Measurements from ENCODE around the gene MVD. TPM values are rescaled to one million over a fixed set of nuclear protein-coding genes. Genes with fewer than 3 reads are reported as not detected.

The MVD gene
- total and polyA plus RNA-seq, 10 of the 15 experiments (the other 5 are each of a cell fraction or from before 2014, with no cell fraction given) = 5.0 to 147 (median 65.0) TPM

DNA sequence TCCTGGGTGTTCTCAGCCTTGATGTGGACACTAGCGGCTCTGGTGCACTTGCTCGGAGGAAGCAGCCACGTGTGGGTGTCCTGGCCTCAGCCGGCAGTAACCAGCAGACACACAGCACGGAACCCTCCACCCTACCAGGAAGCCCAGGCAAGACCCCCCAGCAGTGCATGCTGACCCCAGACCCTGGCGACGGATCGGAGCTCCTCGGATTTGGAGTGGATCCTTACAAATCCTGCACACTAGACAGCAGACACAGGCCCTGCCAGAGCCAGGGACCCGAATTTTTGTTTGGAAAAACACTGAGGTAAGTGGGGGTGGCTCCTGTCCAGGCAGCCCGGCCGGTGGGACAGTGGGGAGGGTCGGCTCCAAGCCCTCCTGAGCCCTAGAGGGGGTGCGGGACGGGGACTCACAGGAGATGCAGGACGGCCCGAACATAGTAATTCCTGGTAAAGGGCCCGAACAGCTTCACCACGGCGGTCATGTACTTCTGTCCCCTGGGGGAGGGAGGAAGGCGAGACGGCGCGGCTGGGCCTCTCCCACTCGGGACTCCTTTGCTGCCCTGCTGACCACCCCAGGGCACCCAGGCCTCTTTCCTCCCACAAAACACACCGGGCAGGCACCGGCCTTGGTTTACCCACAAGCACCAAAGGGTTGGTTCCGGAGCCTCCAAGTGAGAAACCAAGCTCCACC lies 16.4 kb downstream of the MVD start:
- peaks cover 34% of the 10 kb centered on the region for H3K79me2 ChIP-seq (ENCODE audit: control insufficient read depth, insufficient read depth, low read length)
- H3K4me2 ChIP-seq (ENCODE audit: control insufficient read depth, insufficient read depth) = no peak overlapping the region
- H3K36me3 ChIP-seq (ENCODE audit: control insufficient read depth in 2 of 2, insufficient read depth in 2 of 2, low read length in 1 of 2) = peaks cover 2 to 4% of the 10 kb centered on the region in 2 experiments; a peak in 2 of 4 replicates
- ChIA-PET SMC1A (ENCODE audit: uncharacterized antibody, unreplicated experiment) (no interaction called here), POLR2A (no interaction called here), CTCF (no interaction called here), RAD21 (ENCODE audit: unreplicated experiment) (no interaction called here)
- H3K9ac ChIP-seq (ENCODE audit: control insufficient read depth, insufficient read depth, low read length) = no peak overlapping the region
- H3K27ac ChIP-seq (ENCODE audit: control insufficient read depth, insufficient read depth) = no peak overlapping the region
- no peak for FAIRE-seq
- intact Hi-C loops (cut with micrococcal nuclease; ENCODE audit: unreplicated experiment) = no loop called here
- DNase-seq (ENCODE audit: low read depth, low spot score) = no peak
- H3K4me3 ChIP-seq = no peak overlapping the region
- ATAC-seq = no peak
- no peak overlapping the region for H2AFZ ChIP-seq (ENCODE audit: control insufficient read depth, low read depth, low read length)
- H3K9me3 ChIP-seq (replicated peaks; ENCODE audit: control insufficient read depth, insufficient read depth, low read length) = no peaks in the 10 kb centered on the region
- no peaks in the 10 kb centered on the region for H3K27me3 ChIP-seq (replicated peaks in 1 of 2; ENCODE audit: control insufficient read depth in 2 of 2, insufficient read depth in 2 of 2, low read length in 1 of 2)
- TF ChIP-seq SMARCA5 (IDR thresholded peaks at IDR 0.05) = no peak
- no peak for TF ChIP-seq ZSCAN29 (IDR thresholded peaks at IDR 0.05)
- TF ChIP-seq MEF2B (IDR thresholded peaks at IDR 0.05; ENCODE audit: partially characterized antibody, poor library complexity, severe bottlenecking) = peak; percentile 10
- TF ChIP-seq CBX5 (IDR thresholded peaks at IDR 0.05; ENCODE audit: low read depth) = no peak
- in situ Hi-C loops (cut with MboI) = no loop called here
- peaks cover 11% of the 10 kb centered on the region; the same call in 1 of the 2 replicates for H3K4me1 ChIP-seq (ENCODE audit: control insufficient read depth, insufficient read depth, low read length)
- peaks cover 7% of the 10 kb centered on the region; the same call in 1 of the 2 replicates for H4K20me1 ChIP-seq (ENCODE audit: control insufficient read depth, insufficient read depth)
- no TSS peak for BruUV-seq (replicated peaks)
- 85% methylated on average over 28 of the region's 28 CpGs for WGBS (ENCODE audit: insufficient coverage, insufficient replicate concordance, low lambda C conversion rate, missing lambda C conversion rate)

GRCh38 chr16:88645941-88646340 lies 16.9 kb downstream of the MVD start:
- WGBS (ENCODE audit: insufficient coverage, insufficient replicate concordance, low lambda C conversion rate, missing lambda C conversion rate) = 97% methylated on average over 23 of the region's 23 CpGs
- in situ Hi-C loops (cut with MboI) = no loop called here

More at GRCh38 chr16:88645941-88646340, 16.9 kb downstream of the MVD start:
- DNase-seq (ENCODE audit: low read depth, low spot score) (no peak), ATAC-seq (no peak), FAIRE-seq (no peak)
- Histone ChIP-seq H3K27me3 (replicated peaks in 1 of 2; ENCODE audit: control insufficient read depth in 2 of 2, insufficient read depth in 2 of 2, low read length in 1 of 2) (no peaks in the 10 kb centered on the region; a peak in 1 of 4 replicates), H3K27ac (ENCODE audit: control insufficient read depth, insufficient read depth) (no peak overlapping the region), H3K36me3 (ENCODE audit: control insufficient read depth in 2 of 2, insufficient read depth in 2 of 2, low read length in 1 of 2) (peaks cover 2 to 4% of the 10 kb centered on the region in 2 experiments; a peak in 2 of 4 replicates), H3K9me3 (replicated peaks; ENCODE audit: control insufficient read depth, insufficient read depth, low read length) (no peaks in the 10 kb centered on the region), H2AFZ (ENCODE audit: control insufficient read depth, low read depth, low read length) (no peak overlapping the region), H3K79me2 (ENCODE audit: control insufficient read depth, insufficient read depth, low read length) (peaks cover 34% of the 10 kb centered on the region), H3K9ac (ENCODE audit: control insufficient read depth, insufficient read depth, low read length) (no peak overlapping the region), H3K4me1 (ENCODE audit: control insufficient read depth, insufficient read depth, low read length) (peaks cover 11% of the 10 kb centered on the region; the same call in 1 of the 2 replicates), H3K4me2 (ENCODE audit: control insufficient read depth, insufficient read depth) (no peak overlapping the region), H4K20me1 (ENCODE audit: control insufficient read depth, insufficient read depth) (peaks cover 7% of the 10 kb centered on the region; the same call in 1 of the 2 replicates), H3K4me3 (no peak overlapping the region)
- ChIA-PET POLR2A (no interaction called here), CTCF (no interaction called here), RAD21 (ENCODE audit: unreplicated experiment) (no interaction called here), SMC1A (ENCODE audit: uncharacterized antibody, unreplicated experiment) (no interaction called here)
- intact Hi-C loops (cut with micrococcal nuclease; ENCODE audit: unreplicated experiment) = no loop called here
- no TSS peak for BruUV-seq (replicated peaks)
- TF ChIP-seq SMAD1 (IDR thresholded peaks at IDR 0.05; ENCODE audit: low read depth, partially characterized antibody) = no peak
- TF ChIP-seq POLR2A (IDR thresholded peaks at IDR 0.05; ENCODE audit: low read depth, low read length) = peak; percentile 21
- no peak for TF ChIP-seq IKZF1 (conservative IDR thresholded peaks at IDR 0.05)

Data from GM12878 (cell line).